Measurements from ENCODE around the gene FBXL3. TPM values are rescaled to one million over a fixed set of nuclear protein-coding genes. Genes with fewer than 3 reads are reported as not detected.
"Not testable (repeated sequence)": the region's sequence is repeated elsewhere in the genome, so short reads cannot be mapped to it uniquely, and the experiment has no call there.

FBXL3 gene
- total RNA-seq, 8 experiments from 2014 or later, result 18.7 to 53.5 (median 21.8) TPM

GRCh38 chr13:77016251-77016812 is 10.6 kb downstream of the FBXL3 start:
- Histone ChIP-seq H3K4me1 (replicated peaks in 1 of 2) (peaks cover 2 to 7% of the 10 kb centered on the region in 2 donors), H3K27ac (no peak overlapping the region), H3K4me3 (no peak overlapping the region)
- ATAC-seq (replicated peaks in 6 of 8), result no peak
- 80 to 100% (median 99%) methylated on average over 1 to 3 of the region's 3 CpGs; no CpG with 5 or more reads in 2 of the 10 experiments for WGBS, 10 experiments
- in situ Hi-C loops (cut with MboI; ENCODE audit: low pct_unique_long_range_greater_than_20kb in 2 of 9, low sequenced_read_pairs in 9 of 9, unreplicated experiment in 9 of 9), result no loop called here

GRCh38 chr13:77014906-77015685 is 11.9 kb downstream of the FBXL3 start:
- H3K27ac ChIP-seq, result no peak overlapping the region
- ATAC-seq (replicated peaks in 6 of 8), result no peak
- no peak overlapping the region for H3K4me3 ChIP-seq
- WGBS, 10 experiments, result 94 to 100% (median 100%) methylated on average over 1 to 2 of the region's 2 CpGs; no CpG with 5 or more reads in 1 of the 10 experiments
- H3K4me1 ChIP-seq (replicated peaks in 1 of 2), result peaks cover 0 to 5% of the 10 kb centered on the region in 2 donors
- in situ Hi-C loops (cut with MboI; ENCODE audit: low pct_unique_long_range_greater_than_20kb in 2 of 9, low sequenced_read_pairs in 9 of 9, unreplicated experiment in 9 of 9), result no loop called here

GRCh38 chr13:77013853-77014542 is 13.0 kb downstream of the FBXL3 start:
- WGBS, 10 experiments, result 75 to 100% (median 88%) methylated on average over 1 to 2 of the region's 2 CpGs; no CpG with 5 or more reads in 2 of the 10 experiments
- no peak for ATAC-seq (replicated peaks in 6 of 8)
- Histone ChIP-seq H3K4me1 (replicated peaks in 1 of 2) (no peaks in the 10 kb centered on the region), H3K4me3 (no peak overlapping the region), H3K27ac (no peak overlapping the region)
- in situ Hi-C loops (cut with MboI; ENCODE audit: low pct_unique_long_range_greater_than_20kb in 2 of 9, low sequenced_read_pairs in 9 of 9, unreplicated experiment in 9 of 9), result no loop called here

DNA sequence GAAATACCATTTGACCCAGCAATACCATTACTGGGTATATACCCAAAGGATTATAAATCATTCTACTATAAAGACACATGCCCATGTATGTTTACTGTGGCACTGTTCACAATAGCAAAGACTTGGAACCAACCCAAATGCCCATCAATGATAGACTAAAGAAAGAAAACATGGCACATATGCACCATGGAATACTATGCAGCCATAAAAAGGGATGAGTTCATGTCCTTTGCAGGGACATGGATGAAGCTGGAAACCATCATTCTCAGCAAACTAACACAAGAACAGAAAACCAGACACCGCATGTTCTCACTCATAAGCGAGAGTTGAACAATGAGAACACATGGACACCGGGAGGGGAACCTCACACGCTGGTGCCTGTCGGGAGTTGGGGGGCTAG is 17.2 kb downstream of the FBXL3 start:
- in situ Hi-C loops (cut with MboI; ENCODE audit: low pct_unique_long_range_greater_than_20kb in 2 of 9, low sequenced_read_pairs in 9 of 9, unreplicated experiment in 9 of 9); H3K4me1 ChIP-seq (replicated peaks in 1 of 2); ATAC-seq (replicated peaks in 6 of 8); H3K27ac ChIP-seq; H3K4me3 ChIP-seq: not testable (repeated sequence)
- 100% methylated on average over 3 of the region's 5 CpGs; no CpG with 5 or more reads in 9 of the 10 experiments for WGBS, 10 experiments

DNA sequence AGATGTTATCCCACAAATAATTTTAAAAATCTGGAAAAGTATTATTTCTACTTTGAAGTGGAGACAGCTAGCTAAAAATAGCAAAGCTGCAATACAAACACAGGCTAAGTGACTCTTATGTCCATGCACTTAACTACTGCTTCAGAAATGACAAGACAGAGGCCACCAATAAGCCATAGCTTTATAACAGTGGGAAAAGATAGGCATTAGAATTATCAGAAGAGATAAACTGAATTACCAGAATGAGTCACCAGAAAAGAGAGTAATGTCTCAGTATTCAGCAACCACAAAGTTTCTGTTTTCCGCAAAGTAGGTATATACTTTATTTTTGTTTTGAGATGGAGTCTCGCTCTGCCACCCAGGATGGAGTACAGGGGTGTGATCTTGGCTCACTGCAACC is 17.9 kb downstream of the FBXL3 start:
- WGBS, 10 experiments, result 83 to 100% (median 100%) methylated on average over 1 to 2 of the region's 2 CpGs; no CpG with 5 or more reads in 1 of the 10 experiments
- H3K4me3 ChIP-seq, result no peak overlapping the region
- no peak for ATAC-seq (replicated peaks in 6 of 8)
- H3K27ac ChIP-seq, result no peak overlapping the region
- H3K4me1 ChIP-seq (replicated peaks in 1 of 2), result no peaks in the 10 kb centered on the region
- in situ Hi-C loops (cut with MboI; ENCODE audit: low pct_unique_long_range_greater_than_20kb in 2 of 9, low sequenced_read_pairs in 9 of 9, unreplicated experiment in 9 of 9), result no loop called here

- in situ Hi-C loops (cut with MboI; ENCODE audit: low pct_unique_long_range_greater_than_20kb in 2 of 9, low sequenced_read_pairs in 9 of 9, unreplicated experiment in 9 of 9); H3K4me1 ChIP-seq (replicated peaks in 1 of 2); H3K4me3 ChIP-seq; H3K27ac ChIP-seq: not testable (repeated sequence)
- WGBS, 10 experiments, result 80 to 100% (median 92%) methylated on average over 1 to 4 of the region's 4 CpGs; no CpG with 5 or more reads in 2 of the 10 experiments
- peak in 1 of 8 experiments; percentile 14 for ATAC-seq (replicated peaks in 6 of 8)
Measured at GRCh38 chr13:77008337-77008736, 18.6 kb downstream of the FBXL3 start.

DNA sequence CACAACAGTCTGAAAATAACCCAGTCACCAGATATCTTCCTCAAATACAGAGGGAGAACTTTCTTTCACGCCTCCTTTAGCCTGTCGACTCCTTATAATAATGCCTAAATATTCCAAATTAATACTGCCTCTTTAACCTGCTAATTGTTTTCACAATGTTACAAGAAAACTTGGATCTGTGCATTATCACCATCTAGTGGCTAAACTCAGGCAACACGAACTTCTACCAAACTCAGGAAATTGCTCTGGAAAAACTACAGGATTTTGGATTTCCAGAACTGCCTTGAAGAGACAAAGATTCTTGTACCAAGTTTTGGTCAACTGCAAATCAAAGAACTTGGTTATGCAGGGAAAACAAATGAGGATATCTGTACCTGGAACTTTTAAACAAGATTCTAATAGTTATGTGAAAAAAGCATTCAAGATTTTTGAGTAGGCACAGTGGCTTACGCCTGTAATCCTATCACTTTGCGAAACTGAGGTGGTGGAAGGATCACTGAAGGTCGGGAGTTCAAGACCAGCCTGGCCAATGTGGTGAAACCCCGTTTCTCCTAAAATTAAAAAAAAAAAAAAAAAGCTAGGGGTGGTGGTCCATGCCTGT is 24.3 kb downstream of the FBXL3 start:
- Histone ChIP-seq H3K27ac (no peak overlapping the region), H3K4me1 (replicated peaks in 1 of 2) (no peaks in the 10 kb centered on the region), H3K4me3 (no peak overlapping the region)
- 29 to 90% (median 61%) methylated on average over 2 to 7 of the region's 7 CpGs for WGBS, 10 experiments
- in situ Hi-C loops (cut with MboI; ENCODE audit: low pct_unique_long_range_greater_than_20kb in 2 of 9, low sequenced_read_pairs in 9 of 9, unreplicated experiment in 9 of 9), result no loop called here
- ATAC-seq (replicated peaks in 6 of 8), result peak in 3 of 8 experiments; percentile 52 to 68 (median 57)

DNA sequence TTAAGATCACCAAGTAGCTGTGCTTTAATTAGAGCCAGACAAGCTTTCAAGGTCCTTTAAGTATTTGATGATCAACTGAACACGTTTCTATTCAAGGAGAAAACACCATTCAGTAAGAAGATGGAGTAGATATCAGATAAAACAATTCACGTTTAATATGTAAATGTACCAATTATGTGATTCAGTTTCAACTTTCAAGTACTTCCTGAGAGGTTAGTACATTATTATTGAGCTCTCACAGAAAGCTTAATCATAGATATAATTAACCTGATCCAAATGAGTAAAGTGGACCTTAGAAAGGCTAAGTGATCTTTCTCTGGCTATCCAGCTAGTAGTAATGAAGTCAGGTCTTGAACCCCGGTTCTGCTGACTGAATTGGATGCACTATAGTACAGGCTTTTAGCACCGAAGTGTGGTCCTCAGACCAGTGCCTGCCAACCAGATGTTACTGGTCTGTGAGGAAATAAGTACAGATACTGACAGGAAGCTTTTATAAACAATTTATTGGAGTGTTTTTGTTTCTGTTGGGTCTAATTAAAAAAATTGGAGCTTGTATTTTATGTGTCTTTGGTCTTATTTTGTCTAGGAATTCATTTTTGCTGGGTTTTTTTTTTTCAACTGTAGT is 24.9 kb downstream of the FBXL3 start:
- H3K27ac ChIP-seq, result no peak overlapping the region
- H3K4me3 ChIP-seq, result no peak overlapping the region
- in situ Hi-C loops (cut with MboI; ENCODE audit: low pct_unique_long_range_greater_than_20kb in 2 of 9, low sequenced_read_pairs in 9 of 9, unreplicated experiment in 9 of 9), result no loop called here
- 25 to 88% (median 63%) methylated on average over 2 to 4 of the region's 4 CpGs; no CpG with 5 or more reads in 2 of the 10 experiments for WGBS, 10 experiments
- ATAC-seq (replicated peaks in 6 of 8), result peak in 3 of 8 experiments; percentile 35 to 62 (median 47)
- no peaks in the 10 kb centered on the region for H3K4me1 ChIP-seq (replicated peaks in 1 of 2)

- WGBS, 10 experiments, result 50 to 93% (median 83%) methylated on average over 2 to 4 of the region's 4 CpGs; no CpG with 5 or more reads in 3 of the 10 experiments
Measured at GRCh38 chr13:77001540-77001939, 25.4 kb downstream of the FBXL3 start.

GRCh38 chr13:77000475-77000874 is 26.5 kb downstream of the FBXL3 start:
- H3K27ac ChIP-seq, result no peak overlapping the region
- 0 to 100% (median 100%) methylated on average over 1 of the region's 1 CpG for WGBS, 10 experiments
- ATAC-seq (replicated peaks in 6 of 8), result peak in 1 of 8 experiments; percentile 11
- H3K4me3 ChIP-seq, result no peak overlapping the region
- H3K4me1 ChIP-seq (replicated peaks in 1 of 2), result no peaks in the 10 kb centered on the region
- in situ Hi-C loops (cut with MboI; ENCODE audit: low pct_unique_long_range_greater_than_20kb in 2 of 9, low sequenced_read_pairs in 9 of 9, unreplicated experiment in 9 of 9), result no loop called here

More at GRCh38 chr13:77001540-77001939, 25.4 kb downstream of the FBXL3 start:
- Histone ChIP-seq H3K4me3 (no peak overlapping the region), H3K27ac (no peak overlapping the region), H3K4me1 (replicated peaks in 1 of 2) (no peaks in the 10 kb centered on the region)
- in situ Hi-C loops (cut with MboI; ENCODE audit: low pct_unique_long_range_greater_than_20kb in 2 of 9, low sequenced_read_pairs in 9 of 9, unreplicated experiment in 9 of 9), result no loop called here
- ATAC-seq (replicated peaks in 6 of 8), result no peak

DNA sequence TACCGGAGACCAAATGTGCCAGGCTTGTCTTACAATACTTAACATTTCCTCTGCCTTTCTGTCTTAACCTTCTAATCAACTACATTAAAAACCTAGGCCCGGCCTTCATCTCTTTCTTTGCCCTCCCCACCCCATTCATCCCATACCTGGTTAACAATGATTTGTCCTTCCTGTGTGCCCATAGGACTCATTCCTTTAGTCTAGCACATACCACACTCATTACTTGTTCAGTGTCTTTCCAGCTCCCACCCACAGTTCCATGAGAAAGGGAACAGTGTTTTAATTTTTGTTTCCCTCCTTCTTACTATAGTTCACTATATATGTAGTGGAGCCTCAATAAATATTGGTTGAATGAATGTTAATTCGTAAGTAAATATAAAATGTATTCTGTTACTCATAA is 32.7 kb downstream of the FBXL3 start:
- 72 to 100% (median 93%) methylated on average over 1 to 3 of the region's 3 CpGs for WGBS, 10 experiments
- Histone ChIP-seq H3K27ac (no peak overlapping the region), H3K4me1 (replicated peaks in 1 of 2) (peaks cover 12 to 13% of the 10 kb centered on the region in 2 donors), H3K4me3 (no peak overlapping the region)
- ATAC-seq (replicated peaks in 6 of 8), result no peak
- in situ Hi-C loops (cut with MboI; ENCODE audit: low pct_unique_long_range_greater_than_20kb in 2 of 9, low sequenced_read_pairs in 9 of 9, unreplicated experiment in 9 of 9), result no loop called here

DNA sequence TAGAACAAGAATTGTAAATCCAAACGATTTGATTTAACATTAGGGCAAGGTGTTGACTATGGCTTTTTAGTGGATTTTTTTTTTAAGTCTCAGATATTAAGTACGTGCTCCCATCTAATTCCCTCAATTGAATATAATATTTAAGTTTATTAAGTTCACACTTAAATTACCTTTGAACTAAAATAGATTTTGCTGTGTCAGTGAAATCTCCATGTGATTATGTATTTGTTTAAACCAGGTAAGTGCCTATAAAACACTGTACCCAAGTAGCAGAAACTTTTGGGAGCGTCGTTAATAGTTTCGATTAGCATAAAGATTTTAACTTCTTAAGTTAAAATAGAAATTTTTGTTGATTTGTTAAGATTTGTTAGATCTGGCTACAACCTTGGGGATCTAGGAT is 33.5 kb downstream of the FBXL3 start:
- WGBS, 10 experiments, result 77 to 97% (median 88%) methylated on average over 4 to 5 of the region's 5 CpGs; no CpG with 5 or more reads in 1 of the 10 experiments
- Histone ChIP-seq H3K27ac (no peak overlapping the region), H3K4me1 (replicated peaks in 1 of 2) (peaks cover 12 to 13% of the 10 kb centered on the region in 2 donors), H3K4me3 (peak overlapping the region in 4 of 5 donors; percentile 69 to 87 (median 74))
- no peak for ATAC-seq (replicated peaks in 6 of 8)
- in situ Hi-C loops (cut with MboI; ENCODE audit: low pct_unique_long_range_greater_than_20kb in 2 of 9, low sequenced_read_pairs in 9 of 9, unreplicated experiment in 9 of 9), result no loop called here
